ENCODE measurements around the gene ODR4. TPM values are rescaled to one million over a fixed set of nuclear protein-coding genes. Genes with fewer than 3 reads are reported as not detected.
"Not testable (repeated sequence)": the region's sequence is repeated elsewhere in the genome, so short reads cannot be mapped to it uniquely, and the experiment has no call there.

Gene ODR4
- total and polyA plus RNA-seq, 2 of the 4 experiments (the other 2 are of a cell fraction) = 9.4 to 9.7 TPM

GRCh38 chr1:186401446-186401845 is 25.8 kb downstream of the ODR4 start:
- H3K4ac ChIP-seq (ENCODE audit: low read depth, low read length); H3K79me1 ChIP-seq (ENCODE audit: low read depth in 1 of 2, low read length in 2 of 2); H2AK9ac ChIP-seq (replicated peaks; ENCODE audit: low read depth, low read length, poor library complexity); H4K20me1 ChIP-seq (ENCODE audit: insufficient read depth, low read length); H2BK120ac ChIP-seq (ENCODE audit: low read depth, low read length); H3K4me2 ChIP-seq (ENCODE audit: low read depth, low read length); H2AK5ac ChIP-seq (ENCODE audit: low read depth, low read length); H3K4me3 ChIP-seq (ENCODE audit: insufficient read depth, low read depth, low read length); DNase-seq; H4K91ac ChIP-seq (ENCODE audit: insufficient read depth, low read depth, low read length); H3K27ac ChIP-seq (ENCODE audit: insufficient read depth, low read length); H2BK20ac ChIP-seq (ENCODE audit: low read depth, low read length); H3K23ac ChIP-seq (ENCODE audit: low read depth, low read length); H4K5ac ChIP-seq (ENCODE audit: low read depth, low read length); H2AFZ ChIP-seq (replicated peaks; ENCODE audit: low read length, poor library complexity); H3K9ac ChIP-seq (ENCODE audit: low read depth, low read length); H3K9me3 ChIP-seq (ENCODE audit: control insufficient read depth, insufficient read depth, low read length); ATAC-seq (ENCODE audit: low read depth); H3K14ac ChIP-seq (replicated peaks; ENCODE audit: low read depth, low read length); BruUV-seq (replicated peaks); dilution Hi-C loops (cut with HindIII; ENCODE audit: low sequenced_read_pairs, unreplicated experiment); H2BK15ac ChIP-seq (ENCODE audit: low read depth, low read length); H3K27me3 ChIP-seq (ENCODE audit: control insufficient read depth, insufficient read depth, low read length); H3K9me1 ChIP-seq (ENCODE audit: insufficient read depth, low read length); POLR2A ChIA-PET (ENCODE audit: unreplicated experiment); H4K8ac ChIP-seq (ENCODE audit: low read depth in 2 of 2, low read length in 2 of 2); H3K4me1 ChIP-seq (ENCODE audit: control insufficient read depth, insufficient read depth, low read length); H3K56ac ChIP-seq (ENCODE audit: extremely low read depth, insufficient read depth, low read length); CTCF ChIA-PET; H3K18ac ChIP-seq (ENCODE audit: low read depth, low read length): not testable (repeated sequence)
- WGBS, 2 experiments (ENCODE audit: extremely low coverage in 2 of 2, insufficient read length in 1 of 2) = no CpG with 5 or more reads among the region's 2 CpGs
- intact Hi-C loops (cut with micrococcal nuclease) = loop anchor here (5.0 kb wide), 1 partner anchor 516 kb away; no protein-coding TSS in a partner anchor
- in situ Hi-C loops (cut with MboI; ENCODE audit: low sequenced_read_pairs) = loop anchor here (5.0 kb wide), 1 partner anchor 586 kb away; no protein-coding TSS in a partner anchor
- Histone ChIP-seq H2BK5ac (ENCODE audit: low read depth, low read length, poor library complexity, severe bottlenecking) (peak overlapping the region; percentile 19), H3K36me3 (ENCODE audit: control insufficient read depth, insufficient read depth, low read length) (peaks cover 17% of the 10 kb centered on the region)

Measured in IMR-90 (cell line).